T-helper 2 cell (primary cell): ENCODE results near the gene NECAB2.
"Not testable (repeated sequence)": the region's sequence is repeated elsewhere in the genome, so short reads cannot be mapped to it uniquely, and the experiment has no call there.

Experiments
- DNase-seq, 5 experiments: peaks; one replicate each; pipeline versions ENCODE4 v3.0.0 to v3.0.0-alpha.2; 2012 to 2022

NECAB2 gene

GRCh38 chr16:83936581-83937165 lies 31.4 kb upstream of the NECAB2 start:
- no peak for DNase-seq

- no peak for DNase-seq
Measured at GRCh38 chr16:83937267-83937666, 30.8 kb upstream of the NECAB2 start.

- DNase-seq: no peak
Measured at GRCh38 chr16:83937922-83938885, 29.8 kb upstream of the NECAB2 start.

GRCh38 chr16:83939266-83939855 lies 28.7 kb upstream of the NECAB2 start:
- no peak for DNase-seq

- DNase-seq: no peak
Measured at GRCh38 chr16:83940119-83940518, 27.9 kb upstream of the NECAB2 start.

- DNase-seq: no peak
Measured at GRCh38 chr16:83940630-83941378, 27.2 kb upstream of the NECAB2 start.

GRCh38 chr16:83941546-83941945 lies 26.5 kb upstream of the NECAB2 start:
- DNase-seq: not testable (repeated sequence)

GRCh38 chr16:83942074-83942473 lies 26.0 kb upstream of the NECAB2 start:
- DNase-seq: no peak

- no peak for DNase-seq
Measured at GRCh38 chr16:83942815-83943515, 25.1 kb upstream of the NECAB2 start.

GRCh38 chr16:83943516-83944050 lies 24.5 kb upstream of the NECAB2 start:
- DNase-seq: no peak

GRCh38 chr16:83945587-83945986 lies 22.5 kb upstream of the NECAB2 start:
- DNase-seq: no peak

GRCh38 chr16:83946154-83946780 lies 21.8 kb upstream of the NECAB2 start:
- DNase-seq: no peak

GRCh38 chr16:83946781-83947566 lies 21.1 kb upstream of the NECAB2 start:
- DNase-seq: no peak

GRCh38 chr16:83947642-83948234 lies 20.3 kb upstream of the NECAB2 start:
- no peak for DNase-seq

- DNase-seq: no peak
Measured at GRCh38 chr16:83948914-83949723, 18.9 kb upstream of the NECAB2 start.

- no peak for DNase-seq
Measured at GRCh38 chr16:83949724-83950001, 18.4 kb upstream of the NECAB2 start.

GRCh38 chr16:83950862-83951399 lies 17.1 kb upstream of the NECAB2 start:
- not testable (repeated sequence) for DNase-seq

- no peak for DNase-seq
Measured at GRCh38 chr16:83951544-83951943, 16.5 kb upstream of the NECAB2 start.

- no peak for DNase-seq
Measured at GRCh38 chr16:83952587-83952939, 15.5 kb upstream of the NECAB2 start.
